Activated naive CD8-positive, alpha-beta T cell (primary cell): ENCODE data around the gene MYH14.

Source experiments
- H3K27ac Mint-ChIP-seq: one replicate; pipeline ENCODE4 v1.8.0; 2021; ENCODE audit warnings: mixed read lengths
- H3K27me3 Mint-ChIP-seq: one replicate; pipeline ENCODE4 v1.8.0; 2021; ENCODE audit warnings: mixed read lengths
- H3K36me3 Mint-ChIP-seq: one replicate; pipeline ENCODE4 v1.8.0; 2021; ENCODE audit warnings: mixed read lengths
- H3K4me1 Mint-ChIP-seq: one replicate; pipeline ENCODE4 v1.8.0; 2021; ENCODE audit warnings: low read depth, mixed read lengths
- H3K4me3 Mint-ChIP-seq: one replicate; pipeline ENCODE4 v1.8.0; 2021; ENCODE audit warnings: mild to moderate bottlenecking, mixed read lengths
- H3K9me3 Mint-ChIP-seq: one replicate; pipeline ENCODE4 v1.8.0; 2021; ENCODE audit warnings: low read depth, mixed read lengths

MYH14 gene

DNA sequence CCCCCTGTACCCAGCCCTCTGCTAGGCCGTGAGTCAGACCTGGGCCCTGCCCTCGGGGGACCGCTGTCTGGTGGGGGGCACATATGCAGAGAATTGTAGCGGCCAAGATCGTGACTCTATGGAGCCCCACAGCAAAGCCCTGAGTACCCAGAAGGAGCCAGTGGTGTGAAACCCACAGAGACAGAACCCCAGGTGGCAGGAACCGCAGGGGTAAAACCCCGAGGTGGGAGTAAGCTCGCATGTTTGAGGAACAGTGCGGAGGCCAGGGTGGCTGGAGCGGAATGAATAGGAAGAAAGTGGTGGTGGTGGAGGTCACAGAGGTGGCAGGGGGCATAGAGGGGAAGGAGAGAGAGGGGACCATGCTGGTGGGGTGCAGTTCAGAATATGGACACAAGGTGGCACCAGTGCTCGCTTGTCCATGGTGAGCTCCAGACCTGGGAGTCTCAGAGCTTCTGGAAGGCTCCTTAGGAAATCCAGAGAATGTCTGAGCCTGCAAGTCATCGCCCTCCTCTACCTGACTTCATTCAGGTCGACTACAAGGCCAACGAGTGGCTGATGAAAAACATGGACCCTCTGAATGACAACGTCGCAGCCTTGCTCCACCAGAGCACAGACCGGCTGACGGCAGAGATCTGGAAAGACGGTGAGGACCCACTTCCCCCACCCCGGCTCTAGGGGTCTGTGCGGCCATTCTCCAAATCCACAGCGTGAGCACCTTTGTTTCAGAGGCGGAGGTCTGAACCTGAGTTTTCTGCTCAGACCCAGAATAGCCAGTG, 48.9 kb downstream of the MYH14 start:
- peaks cover 18% of the 10 kb centered on the region for H3K27me3 Mint-ChIP-seq
- no peak overlapping the region for H3K27ac Mint-ChIP-seq
- no peaks in the 10 kb centered on the region for H3K9me3 Mint-ChIP-seq
- peaks cover 3% of the 10 kb centered on the region for H3K36me3 Mint-ChIP-seq
- H3K4me1 Mint-ChIP-seq, result no peaks in the 10 kb centered on the region
- no peak overlapping the region for H3K4me3 Mint-ChIP-seq

DNA sequence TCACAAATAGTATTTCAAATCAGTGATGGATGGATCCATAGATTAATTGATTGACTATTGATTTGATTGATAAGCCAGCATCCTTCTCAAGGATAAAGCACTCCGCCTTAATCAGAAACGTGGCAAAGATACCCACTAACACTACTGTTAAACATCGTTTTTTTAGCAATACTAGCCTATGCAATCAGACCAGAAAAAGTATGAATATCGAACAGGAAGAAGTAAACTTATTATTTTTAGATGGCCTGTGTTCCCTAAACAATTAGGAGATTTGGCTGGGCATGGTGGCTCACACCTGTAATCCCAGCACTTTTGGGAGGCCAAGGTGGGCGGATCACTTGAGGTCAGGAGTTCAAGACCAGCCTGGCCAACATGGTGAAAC, 49.5 kb downstream of the MYH14 start:
- Mint-ChIP-seq H3K4me1 (no peaks in the 10 kb centered on the region), H3K36me3 (peaks cover 3% of the 10 kb centered on the region), H3K4me3 (no peak overlapping the region), H3K27ac (no peak overlapping the region), H3K9me3 (no peaks in the 10 kb centered on the region), H3K27me3 (peaks cover 21% of the 10 kb centered on the region)

DNA sequence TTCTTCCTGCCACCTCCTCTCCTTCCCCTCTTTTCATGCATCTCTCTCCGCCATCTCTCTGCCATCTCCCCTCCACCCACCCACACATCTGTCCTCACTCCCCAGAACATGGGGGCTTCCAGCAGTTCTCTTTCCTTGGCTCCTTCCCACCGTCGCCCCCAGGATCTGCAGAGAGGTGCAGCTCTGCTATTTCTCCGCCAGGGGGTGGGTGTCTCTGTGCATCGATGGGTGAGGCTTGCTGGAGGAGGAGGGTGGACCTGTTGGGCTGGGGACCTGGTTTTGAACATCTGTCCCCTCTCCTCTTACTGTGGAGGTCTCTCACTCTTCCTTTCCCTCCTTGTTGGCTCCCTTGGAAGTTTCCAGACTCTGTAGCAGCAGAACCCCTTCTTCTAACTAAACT, 51.7 kb downstream of the MYH14 start:
- no peaks in the 10 kb centered on the region for H3K9me3 Mint-ChIP-seq

DNA sequence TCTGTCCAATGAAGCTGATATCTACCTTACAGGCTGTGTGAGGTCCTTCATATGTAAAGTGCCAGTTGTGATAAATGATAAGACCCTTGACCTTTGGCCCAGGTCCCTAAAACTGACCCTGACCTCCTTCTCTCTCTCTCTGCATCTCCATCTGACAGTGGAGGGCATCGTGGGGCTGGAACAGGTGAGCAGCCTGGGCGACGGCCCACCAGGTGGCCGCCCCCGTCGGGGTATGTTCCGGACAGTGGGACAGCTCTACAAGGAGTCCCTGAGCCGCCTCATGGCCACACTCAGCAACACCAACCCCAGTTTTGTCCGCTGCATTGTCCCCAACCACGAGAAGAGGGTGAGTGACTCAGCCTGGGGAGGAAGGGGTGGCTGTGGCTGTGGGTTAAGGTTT, 53.7 kb downstream of the MYH14 start:
- no peaks in the 10 kb centered on the region for H3K4me1 Mint-ChIP-seq
- peaks cover 3% of the 10 kb centered on the region for H3K36me3 Mint-ChIP-seq
- H3K9me3 Mint-ChIP-seq, result no peaks in the 10 kb centered on the region
- no peak overlapping the region for H3K4me3 Mint-ChIP-seq
- H3K27me3 Mint-ChIP-seq, result peaks cover 14% of the 10 kb centered on the region
- no peak overlapping the region for H3K27ac Mint-ChIP-seq

More for the DNA sequence above, 51.7 kb downstream of the MYH14 start:
- H3K27ac Mint-ChIP-seq, result no peak overlapping the region
- no peaks in the 10 kb centered on the region for H3K4me1 Mint-ChIP-seq
- peaks cover 3% of the 10 kb centered on the region for H3K36me3 Mint-ChIP-seq
- H3K4me3 Mint-ChIP-seq, result no peak overlapping the region
- peaks cover 14% of the 10 kb centered on the region for H3K27me3 Mint-ChIP-seq

DNA sequence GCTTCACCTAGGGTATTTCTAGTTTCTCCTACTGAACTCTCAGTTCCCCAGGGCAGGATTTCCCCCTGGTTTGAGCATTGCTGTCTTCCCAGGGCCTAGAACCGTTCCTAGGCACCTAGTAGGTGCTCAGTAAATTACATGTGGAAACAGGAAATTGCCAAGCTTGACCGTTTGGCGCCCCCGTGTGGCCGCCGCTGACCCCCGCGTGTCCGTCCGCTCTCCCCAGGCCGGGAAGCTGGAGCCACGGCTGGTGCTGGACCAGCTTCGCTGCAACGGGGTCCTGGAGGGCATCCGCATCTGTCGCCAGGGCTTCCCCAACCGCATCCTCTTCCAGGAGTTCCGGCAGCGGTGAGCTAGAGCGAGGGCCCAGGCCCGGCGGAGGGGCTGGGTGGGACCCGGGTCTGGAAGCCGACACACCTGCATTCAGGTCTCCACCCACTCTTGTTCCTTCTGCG, 55.5 kb downstream of the MYH14 start:
- no peaks in the 10 kb centered on the region for H3K9me3 Mint-ChIP-seq
- peaks cover 13% of the 10 kb centered on the region for H3K27me3 Mint-ChIP-seq
- H3K36me3 Mint-ChIP-seq, result no peaks in the 10 kb centered on the region
- no peak overlapping the region for H3K4me3 Mint-ChIP-seq
- no peaks in the 10 kb centered on the region for H3K4me1 Mint-ChIP-seq
- H3K27ac Mint-ChIP-seq, result no peak overlapping the region

DNA sequence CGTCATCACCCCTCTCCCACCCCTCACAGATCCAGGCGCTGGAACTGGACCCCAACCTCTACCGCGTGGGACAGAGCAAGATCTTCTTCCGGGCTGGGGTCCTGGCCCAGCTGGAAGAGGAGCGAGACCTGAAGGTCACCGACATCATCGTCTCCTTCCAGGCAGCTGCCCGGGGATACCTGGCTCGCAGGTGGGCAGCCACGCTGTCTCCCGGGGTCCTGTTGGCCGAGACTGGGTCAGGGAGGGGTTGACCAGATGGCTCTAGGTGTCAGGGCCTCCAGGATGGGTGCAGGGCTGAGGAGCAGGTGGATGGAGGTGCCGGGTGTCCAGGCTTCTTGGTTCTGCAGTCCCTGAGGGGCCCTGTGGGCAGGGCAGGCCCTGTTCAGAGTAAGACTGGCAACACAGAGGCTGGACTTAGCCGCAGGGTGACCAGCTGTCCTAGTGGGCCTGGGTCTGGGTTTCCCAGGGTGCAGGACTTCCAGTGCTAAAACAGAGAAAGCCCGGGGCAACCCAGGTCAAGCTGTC, 58.1 kb downstream of the MYH14 start:
- H3K27me3 Mint-ChIP-seq, result peaks cover 11% of the 10 kb centered on the region
- no peaks in the 10 kb centered on the region for H3K9me3 Mint-ChIP-seq

DNA sequence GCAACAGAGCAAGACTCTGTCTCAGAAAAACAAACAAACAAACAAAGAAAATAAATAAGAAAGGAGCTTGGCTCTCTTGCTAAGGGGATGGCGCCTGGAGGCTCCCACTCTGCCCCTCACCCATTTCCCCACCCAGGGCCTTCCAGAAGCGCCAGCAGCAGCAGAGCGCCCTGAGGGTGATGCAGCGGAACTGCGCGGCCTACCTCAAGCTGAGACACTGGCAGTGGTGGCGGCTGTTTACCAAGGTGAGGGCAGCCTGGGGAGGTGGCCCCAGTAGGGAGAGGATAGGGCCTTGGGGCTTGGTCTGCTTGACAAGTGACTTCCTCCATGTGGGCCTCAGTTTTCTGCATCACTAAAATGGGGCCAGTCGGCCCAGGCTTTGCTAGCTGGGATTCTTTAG, 59.8 kb downstream of the MYH14 start:
- Mint-ChIP-seq H3K9me3 (no peaks in the 10 kb centered on the region), H3K4me1 (peaks cover 2% of the 10 kb centered on the region), H3K36me3 (no peaks in the 10 kb centered on the region), H3K27ac (no peak overlapping the region), H3K4me3 (no peak overlapping the region), H3K27me3 (peaks cover 11% of the 10 kb centered on the region)

More for the DNA sequence above, 58.1 kb downstream of the MYH14 start:
- no peak overlapping the region for H3K4me3 Mint-ChIP-seq
- no peak overlapping the region for H3K27ac Mint-ChIP-seq
- peaks cover 2% of the 10 kb centered on the region for H3K4me1 Mint-ChIP-seq
- H3K36me3 Mint-ChIP-seq, result no peaks in the 10 kb centered on the region

DNA sequence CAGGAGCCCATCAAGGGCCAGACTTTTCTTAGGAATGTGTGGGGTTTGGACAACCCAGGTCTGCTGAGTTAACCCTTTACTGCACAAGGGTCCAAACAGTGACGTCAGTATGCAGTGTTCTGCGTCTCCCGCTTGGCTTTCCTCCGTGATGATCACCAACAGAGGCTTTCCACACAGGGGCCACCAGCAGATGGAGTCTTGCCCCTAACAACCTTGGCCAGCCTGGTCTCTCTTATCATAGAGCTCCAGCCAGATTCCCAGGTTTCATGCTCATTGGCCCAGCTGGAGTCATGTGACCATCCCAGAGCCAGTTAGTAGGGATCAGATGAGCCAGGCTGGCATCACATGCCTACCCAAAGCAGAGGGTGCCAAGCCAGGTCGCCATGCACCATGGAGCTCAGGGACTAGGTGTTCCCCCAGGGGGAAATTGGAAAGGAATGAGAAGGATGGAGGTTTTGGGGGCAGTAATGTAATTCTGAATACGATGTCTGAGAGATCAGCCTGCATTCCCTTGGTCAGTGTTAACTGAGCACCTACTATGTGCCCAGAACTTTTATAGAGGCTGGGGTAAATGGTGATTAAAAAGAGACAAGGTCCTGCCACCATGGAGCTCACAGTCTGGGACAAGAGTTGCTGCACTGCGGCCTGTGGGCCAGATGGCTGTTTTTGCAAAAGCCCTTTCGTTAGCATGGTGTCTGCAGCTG, 61.2 kb downstream of the MYH14 start:
- no peaks in the 10 kb centered on the region for H3K36me3 Mint-ChIP-seq
- H3K4me1 Mint-ChIP-seq, result peaks cover 2% of the 10 kb centered on the region
- peaks cover 11% of the 10 kb centered on the region for H3K27me3 Mint-ChIP-seq
- no peaks in the 10 kb centered on the region for H3K9me3 Mint-ChIP-seq
- H3K27ac Mint-ChIP-seq, result no peak overlapping the region
- no peak overlapping the region for H3K4me3 Mint-ChIP-seq

DNA sequence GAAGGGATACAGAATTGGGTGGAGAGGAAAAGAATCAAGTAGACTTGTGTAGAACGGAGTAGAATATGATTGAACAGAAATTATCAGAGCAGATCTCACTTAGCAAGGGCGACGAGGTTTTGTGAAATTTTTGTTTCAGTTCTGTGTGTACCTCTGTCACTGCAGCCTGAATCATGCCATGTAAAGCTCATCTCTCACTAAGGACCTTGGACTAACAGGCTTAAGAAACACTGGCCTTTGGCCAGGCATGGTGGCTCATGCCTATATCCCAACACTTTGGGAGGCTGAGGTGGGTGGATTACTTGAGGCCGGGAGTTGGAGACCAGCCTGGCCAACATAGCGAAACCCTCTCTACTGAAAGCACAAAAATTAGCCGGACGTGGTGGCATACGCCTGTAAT, 62.6 kb downstream of the MYH14 start:
- H3K4me3 Mint-ChIP-seq, result no peak overlapping the region
- H3K27me3 Mint-ChIP-seq, result peaks cover 11% of the 10 kb centered on the region
- H3K4me1 Mint-ChIP-seq, result peaks cover 2% of the 10 kb centered on the region
- no peak overlapping the region for H3K27ac Mint-ChIP-seq
- no peaks in the 10 kb centered on the region for H3K9me3 Mint-ChIP-seq
- H3K36me3 Mint-ChIP-seq, result no peaks in the 10 kb centered on the region

DNA sequence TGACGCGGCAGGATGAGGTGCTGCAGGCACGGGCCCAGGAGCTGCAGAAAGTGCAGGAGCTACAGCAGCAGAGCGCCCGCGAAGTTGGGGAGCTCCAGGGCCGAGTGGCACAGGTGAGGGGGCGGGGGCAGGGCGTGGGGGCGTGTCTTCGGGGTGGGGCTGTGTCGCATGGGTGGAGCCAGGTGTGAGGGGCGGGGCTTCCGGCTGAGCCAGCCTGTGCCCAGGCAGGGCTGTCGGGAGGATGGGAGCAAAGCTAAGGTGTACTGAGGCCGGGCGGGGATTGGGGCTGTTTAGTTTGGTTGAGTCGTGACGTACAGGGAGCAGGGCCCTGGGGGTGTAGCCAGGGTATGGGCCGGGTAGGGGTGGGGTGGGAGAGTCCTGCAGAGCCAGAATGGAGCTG, 63.5 kb downstream of the MYH14 start:
- Mint-ChIP-seq H3K4me3 (no peak overlapping the region), H3K36me3 (no peaks in the 10 kb centered on the region)

DNA sequence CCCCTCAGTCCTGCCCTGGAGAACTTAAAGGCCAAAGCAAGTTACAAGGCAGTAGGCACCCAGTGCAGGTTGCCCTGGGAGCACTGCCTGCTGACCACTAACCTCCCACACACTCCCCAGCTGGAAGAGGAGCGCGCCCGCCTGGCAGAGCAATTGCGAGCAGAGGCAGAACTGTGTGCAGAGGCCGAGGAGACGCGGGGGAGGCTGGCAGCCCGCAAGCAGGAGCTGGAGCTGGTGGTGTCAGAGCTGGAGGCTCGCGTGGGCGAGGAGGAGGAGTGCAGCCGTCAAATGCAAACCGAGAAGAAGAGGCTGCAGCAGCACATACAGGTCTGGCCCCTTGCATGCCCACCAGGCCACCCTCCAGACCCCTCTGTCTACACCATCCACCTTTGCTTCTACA, 64.6 kb downstream of the MYH14 start:
- no peak overlapping the region for H3K27ac Mint-ChIP-seq
- H3K4me3 Mint-ChIP-seq, result no peak overlapping the region
- no peaks in the 10 kb centered on the region for H3K36me3 Mint-ChIP-seq
- peaks cover 11% of the 10 kb centered on the region for H3K27me3 Mint-ChIP-seq
- H3K4me1 Mint-ChIP-seq, result peaks cover 2% of the 10 kb centered on the region
- no peaks in the 10 kb centered on the region for H3K9me3 Mint-ChIP-seq

More for the DNA sequence above, 63.5 kb downstream of the MYH14 start:
- H3K27ac Mint-ChIP-seq, result no peak overlapping the region
- peaks cover 11% of the 10 kb centered on the region for H3K27me3 Mint-ChIP-seq
- H3K4me1 Mint-ChIP-seq, result peaks cover 2% of the 10 kb centered on the region
- no peaks in the 10 kb centered on the region for H3K9me3 Mint-ChIP-seq

DNA sequence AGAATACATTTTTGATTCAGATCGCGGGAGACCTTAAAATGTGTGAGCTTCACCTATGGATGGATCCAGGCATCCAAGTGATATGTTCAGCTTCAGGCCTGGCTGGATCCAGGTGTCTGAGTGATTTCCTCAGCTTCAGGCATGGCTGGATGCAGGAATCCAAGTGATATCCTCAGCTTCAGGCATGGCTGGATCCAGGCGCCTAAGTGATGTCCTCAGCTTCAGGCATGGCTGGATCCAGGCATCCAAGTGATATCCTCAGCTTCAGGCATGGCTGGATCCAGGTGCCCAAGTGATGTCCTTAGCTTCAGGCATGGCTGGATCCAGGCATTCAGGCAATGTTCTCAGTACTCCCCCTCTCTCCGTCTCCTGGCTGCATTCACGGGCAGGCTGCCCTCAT, 65.1 kb downstream of the MYH14 start:
- Mint-ChIP-seq H3K27me3 (peaks cover 11% of the 10 kb centered on the region), H3K36me3 (no peaks in the 10 kb centered on the region), H3K27ac (no peak overlapping the region), H3K9me3 (no peaks in the 10 kb centered on the region), H3K4me3 (no peak overlapping the region), H3K4me1 (peaks cover 2% of the 10 kb centered on the region)

DNA sequence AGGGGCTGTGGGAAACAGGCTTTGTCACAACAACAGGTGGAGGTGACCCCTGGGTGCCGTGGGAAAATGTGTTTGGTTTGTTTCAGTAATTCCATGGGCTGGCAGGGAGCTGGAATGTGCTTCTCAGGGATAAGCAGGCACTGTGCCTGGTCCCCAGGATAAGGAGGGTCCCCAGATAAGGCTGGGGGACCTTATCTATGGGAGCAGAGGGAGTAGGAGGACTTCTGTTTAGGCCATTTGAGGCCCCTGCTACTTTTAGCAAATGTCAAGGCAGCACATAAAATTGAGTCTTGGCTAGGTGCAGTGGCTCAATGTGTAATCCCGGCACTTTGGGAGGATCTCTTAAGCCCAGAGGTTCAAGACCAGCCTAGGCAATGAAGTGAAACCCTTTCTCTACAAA, 66.2 kb downstream of the MYH14 start:
- Mint-ChIP-seq H3K4me3 (no peak overlapping the region), H3K27me3 (peaks cover 11% of the 10 kb centered on the region), H3K9me3 (no peaks in the 10 kb centered on the region), H3K4me1 (peaks cover 2% of the 10 kb centered on the region), H3K36me3 (no peaks in the 10 kb centered on the region), H3K27ac (no peak overlapping the region)

DNA sequence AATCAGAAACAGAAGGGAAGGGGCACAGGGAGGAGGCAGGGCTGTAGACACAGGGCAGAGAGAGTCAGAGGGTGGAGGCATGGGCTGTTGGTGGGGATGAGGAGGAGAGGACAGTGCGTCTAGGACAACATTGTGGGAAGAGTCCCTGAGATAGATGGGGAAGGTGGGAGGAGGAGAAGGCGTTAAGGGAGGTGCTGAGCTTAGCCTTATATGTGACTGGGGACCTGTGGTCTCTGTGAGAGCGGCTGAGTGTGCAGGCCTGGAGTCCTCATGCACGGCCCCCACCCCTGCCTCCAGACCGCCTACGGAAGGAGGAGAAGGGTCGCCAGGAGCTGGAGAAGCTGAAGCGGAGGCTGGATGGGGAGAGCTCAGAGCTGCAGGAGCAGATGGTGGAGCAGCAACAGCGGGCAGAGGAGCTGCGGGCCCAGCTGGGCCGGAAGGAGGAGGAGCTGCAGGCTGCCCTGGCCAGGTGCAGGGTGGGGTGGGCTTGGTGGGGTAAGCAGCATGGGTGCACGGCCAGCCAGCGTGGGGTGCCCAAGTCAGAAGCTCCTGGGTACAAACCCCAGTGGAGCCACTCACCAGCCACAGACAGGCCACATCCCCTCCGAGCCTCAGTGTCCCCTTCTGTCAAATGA, 69.0 kb downstream of the MYH14 start:
- H3K4me3 Mint-ChIP-seq, result no peak overlapping the region
- no peaks in the 10 kb centered on the region for H3K4me1 Mint-ChIP-seq
- no peak overlapping the region for H3K27ac Mint-ChIP-seq
- H3K9me3 Mint-ChIP-seq, result no peaks in the 10 kb centered on the region
- H3K36me3 Mint-ChIP-seq, result no peaks in the 10 kb centered on the region
- H3K27me3 Mint-ChIP-seq, result peaks cover 6% of the 10 kb centered on the region

DNA sequence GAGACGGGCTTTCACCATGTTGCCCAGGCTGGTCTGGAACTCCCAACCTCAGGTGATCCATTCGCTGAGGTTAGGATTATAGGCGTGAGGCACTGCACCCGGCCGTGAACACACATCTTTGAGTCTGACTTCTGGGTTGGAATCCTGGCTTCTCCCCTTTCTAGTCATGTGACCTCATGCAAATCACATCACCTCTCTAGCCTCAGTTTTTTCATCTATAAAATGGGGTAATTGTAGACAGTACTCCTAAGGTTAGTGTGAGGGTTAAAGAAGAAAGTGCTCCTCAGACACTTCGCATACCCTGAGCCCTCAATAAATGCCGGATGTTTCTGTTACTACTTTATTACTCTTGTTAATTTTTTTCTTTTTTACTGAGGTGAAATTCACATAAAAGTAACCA, 70.4 kb downstream of the MYH14 start:
- Mint-ChIP-seq H3K36me3 (no peaks in the 10 kb centered on the region), H3K9me3 (no peaks in the 10 kb centered on the region), H3K4me1 (no peaks in the 10 kb centered on the region), H3K27ac (no peak overlapping the region), H3K4me3 (no peak overlapping the region), H3K27me3 (peaks cover 2% of the 10 kb centered on the region)
